Measurements from ENCODE around the gene FIBCD1.

The FIBCD1 gene

GRCh38 chr9:130905902-130906734 lies 32.9 kb downstream of the FIBCD1 start:
- no peak for DNase-seq

- no peak for DNase-seq
Measured at GRCh38 chr9:130905125-130905901, 33.7 kb downstream of the FIBCD1 start.

DNA sequence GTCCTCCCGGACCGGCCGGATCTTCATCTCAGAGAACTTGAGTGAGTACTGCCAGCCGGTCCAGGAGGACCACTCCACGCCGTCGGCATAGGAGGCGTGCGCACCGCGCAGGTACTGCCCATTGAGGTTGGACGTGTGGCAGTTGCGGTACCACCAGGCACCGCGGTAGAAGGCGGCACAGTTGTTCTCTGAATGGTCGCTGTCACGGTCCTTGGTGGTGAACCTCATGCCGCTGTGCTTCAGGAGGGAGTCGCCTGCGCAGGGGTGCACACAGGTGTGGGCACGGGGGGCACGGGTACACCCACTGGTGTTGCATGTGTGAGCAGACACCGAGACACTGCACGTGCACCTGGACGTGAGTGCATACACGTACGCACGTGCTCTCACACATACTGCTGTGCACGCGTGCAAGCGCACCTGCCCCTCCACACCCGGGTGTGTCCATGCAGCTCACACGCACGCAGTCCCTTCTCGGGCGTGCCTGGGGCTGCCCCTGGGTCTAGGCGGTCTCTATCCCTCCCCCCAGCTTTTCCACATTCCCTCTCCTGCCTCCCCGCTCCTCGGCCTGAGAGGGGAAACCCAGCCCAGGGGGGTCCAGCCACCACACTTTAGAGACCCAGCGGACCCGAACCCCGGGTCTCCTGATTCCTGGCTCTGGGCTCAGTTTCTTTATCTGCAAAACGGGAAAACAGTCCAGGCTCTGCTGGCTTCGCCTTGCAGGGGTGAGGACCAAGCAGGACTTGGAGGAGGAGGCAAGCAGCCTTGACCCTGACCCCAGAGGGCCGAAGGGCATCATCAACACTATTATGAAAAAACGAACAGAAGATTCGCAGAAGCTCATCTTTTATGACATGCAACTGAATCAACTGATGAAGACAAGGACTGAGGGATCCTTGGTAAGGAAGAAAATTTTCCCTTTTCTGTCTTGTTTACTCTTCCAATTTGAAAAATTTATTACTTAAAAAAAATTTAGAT lies 34.7 kb downstream of the FIBCD1 start:
- no peak for DNase-seq

DNA sequence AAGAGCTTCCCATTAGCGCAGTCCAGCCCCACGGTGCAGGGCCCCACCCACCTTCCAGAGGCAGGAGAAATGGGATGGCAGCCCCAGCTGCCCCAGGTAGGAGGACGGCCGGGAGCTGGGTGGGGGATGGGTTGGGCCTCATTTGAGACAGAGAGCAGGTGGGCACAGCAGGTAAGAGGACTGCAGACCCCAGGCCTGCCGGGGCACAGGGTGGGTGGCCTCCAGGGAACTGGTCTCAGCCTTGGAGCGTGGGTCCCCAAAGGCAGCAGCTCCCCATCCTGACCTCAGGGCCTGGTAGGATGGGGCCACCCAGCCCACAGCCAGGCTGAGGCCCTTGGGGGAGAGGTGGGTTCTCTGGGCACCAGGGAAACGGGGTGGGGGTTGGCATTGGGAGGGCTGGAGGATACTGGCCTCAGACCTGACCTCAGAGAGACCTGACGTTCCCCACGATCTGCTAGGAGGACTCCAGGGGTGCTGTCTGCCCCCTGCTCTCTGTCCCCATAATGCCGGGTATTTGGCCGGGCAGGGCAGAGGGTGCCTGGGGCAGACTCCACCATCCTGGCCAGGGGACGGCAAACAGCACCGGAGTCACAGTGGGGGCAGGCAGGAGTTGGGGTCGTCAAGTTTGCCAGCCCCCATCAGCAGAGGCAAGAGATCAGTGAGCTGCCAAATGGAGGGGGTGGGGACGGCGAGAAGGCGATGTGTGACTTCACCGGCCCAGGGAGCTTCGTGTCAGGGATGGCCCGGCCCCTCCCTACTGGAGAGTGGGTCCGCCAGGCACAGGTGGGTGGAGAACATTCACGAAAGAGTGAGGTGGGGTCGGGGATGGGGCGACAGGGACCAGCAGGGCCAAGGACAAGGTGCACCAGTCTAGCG lies 35.6 kb downstream of the FIBCD1 start:
- DNase-seq: no peak

GRCh38 chr9:130902204-130903185 lies 36.6 kb downstream of the FIBCD1 start:
- DNase-seq: no peak

GRCh38 chr9:130901498-130902203 lies 37.4 kb downstream of the FIBCD1 start:
- DNase-seq: no peak

GRCh38 chr9:130900701-130901497 lies 38.1 kb downstream of the FIBCD1 start:
- DNase-seq: no peak

DNA sequence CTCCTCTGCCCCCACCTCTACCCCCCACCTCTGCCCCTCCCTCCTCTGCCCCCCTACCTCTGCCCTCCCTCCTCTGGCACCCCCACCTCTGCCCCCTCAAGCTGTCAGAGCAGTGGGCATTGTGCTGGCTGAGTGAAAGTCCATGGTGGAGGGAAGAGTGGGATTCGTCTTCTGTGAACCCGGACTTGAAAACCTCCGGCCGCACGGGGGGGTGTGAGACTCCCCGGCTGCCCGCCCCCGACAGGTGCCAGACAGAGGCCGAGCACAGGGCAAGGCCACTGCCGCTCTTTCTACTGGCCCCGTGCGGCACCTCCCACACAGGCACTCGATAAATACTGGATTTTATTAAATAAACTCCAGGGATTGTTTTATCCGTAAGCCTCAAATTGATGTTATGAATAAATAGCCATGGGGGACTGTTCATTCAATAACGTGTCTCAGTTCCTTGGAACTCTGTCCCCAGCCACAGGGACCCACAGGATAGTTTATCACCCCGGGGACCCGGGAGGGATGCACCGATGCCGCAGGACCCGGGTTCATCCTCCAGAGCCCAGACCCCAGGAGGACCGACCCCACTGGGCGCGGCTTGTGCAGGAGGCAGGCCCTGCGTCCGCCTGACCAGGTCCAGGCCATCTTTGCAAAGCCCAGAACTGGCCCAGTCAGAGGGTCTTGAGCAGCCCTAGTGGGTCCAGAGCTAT lies 39.8 kb downstream of the FIBCD1 start:
- DNase-seq: no peak

- DNase-seq: no peak
Measured at GRCh38 chr9:130898552-130898852, 40.5 kb downstream of the FIBCD1 start.

GRCh38 chr9:130897848-130898551 lies 41.0 kb downstream of the FIBCD1 start:
- DNase-seq: no peak

DNA sequence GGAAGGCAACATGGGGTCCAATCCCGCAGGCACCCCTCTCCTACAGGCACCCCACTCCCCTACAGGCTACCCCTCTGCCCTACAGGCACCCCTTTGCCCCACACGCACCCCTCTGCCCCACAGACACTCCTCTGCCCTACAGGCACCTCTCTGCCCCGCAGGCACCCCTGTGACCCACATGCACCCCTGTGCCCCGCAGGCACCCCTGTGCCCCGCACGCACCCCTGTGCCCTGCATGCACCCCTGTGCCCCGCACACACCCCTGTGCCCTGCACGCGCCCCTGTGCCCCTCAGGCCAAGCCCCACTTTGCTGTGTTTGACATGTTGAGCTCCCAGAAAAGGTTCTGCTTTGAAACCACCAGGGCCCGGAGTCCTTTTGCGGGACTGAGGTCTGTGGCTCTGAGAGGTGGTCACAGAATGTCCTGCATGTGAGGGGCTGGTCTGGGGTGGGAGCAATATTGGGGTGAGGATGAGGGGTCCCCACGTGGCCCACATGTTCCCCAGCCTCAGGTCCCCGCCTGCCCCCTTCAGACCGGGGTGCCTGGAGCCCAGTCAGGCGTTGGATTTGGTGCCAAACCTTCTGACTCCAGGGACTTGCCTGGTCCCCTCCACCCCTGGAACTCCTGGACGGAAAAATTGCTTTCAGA lies 41.8 kb downstream of the FIBCD1 start:
- DNase-seq: no peak

DNA sequence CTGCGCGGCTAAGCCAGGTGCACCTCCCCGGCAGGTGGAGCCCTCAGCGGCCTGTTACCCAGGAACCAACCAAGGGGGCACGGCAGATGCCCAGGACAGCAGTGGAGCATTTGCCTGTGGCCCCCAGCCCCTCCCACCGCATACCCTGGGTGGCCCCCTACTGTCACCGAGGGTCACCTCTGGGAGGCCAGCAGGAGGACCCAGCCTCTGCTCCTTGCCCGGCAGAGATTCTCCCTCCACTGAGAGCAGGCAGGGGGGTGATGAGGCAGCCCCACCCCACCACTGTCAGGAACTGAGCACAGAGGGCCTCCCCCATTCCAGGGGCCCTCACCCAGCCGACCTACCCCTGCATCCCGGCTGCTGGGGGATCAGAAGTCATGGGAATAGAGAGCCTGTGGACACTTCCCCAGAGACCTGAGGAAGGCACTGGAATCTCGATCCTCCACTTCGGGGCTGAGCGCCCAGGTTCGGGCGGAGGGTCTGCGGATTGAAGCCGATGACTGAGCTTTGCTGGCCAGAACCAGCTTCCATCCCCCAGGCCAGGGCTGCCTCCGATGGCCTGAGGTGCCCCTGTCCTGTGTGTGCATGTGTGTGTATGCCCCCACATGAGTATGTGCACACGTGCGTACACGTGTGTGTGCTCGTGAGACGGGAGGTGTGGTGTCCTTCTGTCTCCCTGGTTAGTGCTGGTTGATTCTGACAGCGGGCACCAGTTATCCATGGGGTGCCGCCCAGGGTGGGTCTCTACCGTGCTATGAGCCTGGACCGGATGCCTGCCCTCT lies 42.6 kb downstream of the FIBCD1 start, which contains the start of gene QRFP:
Gene QRFP, minus strand, starts transcription at position 580 of the 782 bp plus-strand sequence. CDS start 2,974 bp downstream, outside the sequence.
- DNase-seq: no peak

DNA sequence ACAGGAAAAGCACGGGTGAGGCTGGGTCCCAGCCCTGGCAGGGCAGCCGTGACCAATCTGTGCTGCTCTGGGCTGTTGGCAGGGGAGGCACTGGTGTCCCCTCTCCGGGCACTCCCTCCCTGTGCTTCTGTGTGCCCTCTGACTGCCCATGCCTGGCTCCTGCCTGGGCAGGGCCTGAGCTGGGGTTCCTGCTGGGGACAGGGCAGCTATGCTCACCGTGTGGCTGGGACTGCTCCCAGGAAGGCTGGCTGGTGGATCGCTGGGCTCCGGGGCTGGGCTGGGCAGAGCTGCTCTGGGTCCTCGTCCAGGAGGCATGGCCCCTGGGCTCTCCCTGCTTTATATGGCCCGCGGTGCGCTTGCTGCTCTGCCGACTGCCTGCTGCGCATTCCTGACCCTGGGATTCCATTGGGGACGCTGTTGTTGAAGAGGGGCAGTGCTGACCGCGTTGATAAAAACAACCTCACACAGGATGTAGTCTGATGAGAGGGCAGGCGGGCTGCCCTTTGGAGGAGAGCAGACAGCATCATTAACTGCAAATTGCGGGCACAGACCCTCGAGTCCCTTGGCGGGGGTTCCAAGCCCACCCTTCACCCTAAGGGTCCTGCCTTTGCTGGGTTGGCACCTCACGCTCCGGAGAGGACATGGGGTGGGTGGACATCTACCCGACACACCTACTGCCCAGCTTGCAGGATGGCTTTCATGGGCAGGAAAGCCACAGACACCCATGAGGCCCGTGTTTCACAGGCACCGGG lies 43.4 kb downstream of the FIBCD1 start:
- no peak for DNase-seq

DNA sequence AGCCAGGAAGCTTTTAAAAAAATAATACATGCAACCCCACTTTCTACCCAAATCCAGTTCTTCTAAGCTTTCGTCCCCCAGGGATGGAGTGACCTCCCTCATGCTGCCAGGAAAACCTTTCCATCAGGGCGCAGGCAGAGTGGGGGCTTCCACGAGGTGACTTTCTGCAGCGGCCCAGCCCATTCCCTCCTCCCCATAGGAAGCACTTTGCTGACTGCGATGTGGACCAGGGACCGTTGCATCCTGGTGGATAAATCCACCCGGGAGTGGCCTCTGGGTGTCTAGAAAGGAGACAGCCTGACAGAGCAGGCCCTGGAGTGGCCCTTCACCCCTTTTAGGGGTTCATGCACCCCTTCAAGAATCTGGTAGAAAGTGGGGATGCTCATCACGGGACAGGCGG lies 44.0 kb downstream of the FIBCD1 start:
- no peak for DNase-seq

DNA sequence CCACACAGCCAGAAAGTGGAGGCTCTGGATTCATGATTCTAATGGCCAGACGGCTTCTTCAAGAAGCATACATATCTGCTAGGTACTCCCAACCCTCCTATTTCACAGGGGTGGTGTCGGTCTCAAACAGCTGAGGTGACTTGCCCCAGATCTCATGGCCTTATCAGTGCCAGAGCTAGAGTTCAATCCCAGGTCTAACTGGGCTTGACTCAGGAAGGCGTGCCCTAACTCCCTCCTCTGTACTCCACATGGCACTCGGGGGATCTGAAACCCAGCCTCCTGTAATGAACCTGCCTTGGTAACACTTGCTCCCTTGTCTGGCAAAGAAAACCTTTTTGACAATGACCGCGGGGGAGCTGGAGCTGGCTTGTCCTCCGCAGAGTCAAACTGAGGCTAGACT lies 44.5 kb downstream of the FIBCD1 start:
- DNase-seq: no peak
